Type B pancreatic cell (in vitro differentiated cells): ENCODE measurements around the gene STIM2. TPM values are rescaled to one million over a fixed set of nuclear protein-coding genes. Genes with fewer than 3 reads are reported as not detected.

Experiments
- DNase-seq: peaks from one replicate; pipeline ENCODE4 v3.0.0; 2021; ENCODE audit warnings: mixed read lengths; ENCODE audit not compliant: unreplicated experiment; ENCODE audit errors: extremely low spot score
- H3K27ac Mint-ChIP-seq: 2 replicates; pipeline ENCODE4 v1.8.0; 2021; ENCODE audit warnings: mild to moderate bottlenecking, mixed read lengths
- H3K27me3 Mint-ChIP-seq: 2 replicates; pipeline ENCODE4 v1.8.0; 2021; ENCODE audit warnings: mixed read lengths
- H3K36me3 Mint-ChIP-seq: 2 replicates; pipeline ENCODE4 v1.8.0; 2021; ENCODE audit warnings: mixed read lengths
- H3K4me1 Mint-ChIP-seq: one replicate; pipeline ENCODE4 v1.8.0; 2021; ENCODE audit warnings: mixed read lengths; ENCODE audit not compliant: unreplicated experiment
- H3K4me3 Mint-ChIP-seq: 2 replicates; pipeline ENCODE4 v1.8.0; 2021; ENCODE audit warnings: mild to moderate bottlenecking, mixed read lengths
- H3K9me3 Mint-ChIP-seq: 2 replicates; pipeline ENCODE4 v1.8.0; 2021; ENCODE audit warnings: mixed read lengths
- CTCF ChIP-seq: fragments of 200-600 bp; sonication (generic); conservative IDR thresholded peaks from 2 replicates; pipeline ENCODE4 v1.5.0; 2021; ENCODE audit warnings: antibody characterized with exemption, mild to moderate bottlenecking
- total RNA-seq: library from RNA; stranded (reverse); gene quantifications from 2 replicates; pipeline ENCODE4 v1.2.1, GENCODE V29; 2021; ENCODE audit warnings: low replicate concordance

The STIM2 gene
- total RNA-seq, 1 donor from 2014 or later, result 36.2 TPM

GRCh38 chr4:26896636-26897035 is 36.0 kb downstream of the STIM2 start:
- H3K4me1 Mint-ChIP-seq, result peaks cover 8% of the 10 kb centered on the region
- TF ChIP-seq CTCF, result no peak
- H3K27ac Mint-ChIP-seq, result no peak overlapping the region
- H3K27me3 Mint-ChIP-seq, result no peaks in the 10 kb centered on the region
- peaks cover 4% of the 10 kb centered on the region for H3K36me3 Mint-ChIP-seq
- no peaks in the 10 kb centered on the region for H3K9me3 Mint-ChIP-seq
- no peak for DNase-seq
- H3K4me3 Mint-ChIP-seq, result no peak overlapping the region

GRCh38 chr4:26899991-26900390 is 39.4 kb downstream of the STIM2 start:
- no peak overlapping the region for H3K4me3 Mint-ChIP-seq
- H3K36me3 Mint-ChIP-seq, result peaks cover 4% of the 10 kb centered on the region
- H3K27me3 Mint-ChIP-seq, result no peaks in the 10 kb centered on the region
- H3K4me1 Mint-ChIP-seq, result peaks cover 17% of the 10 kb centered on the region
- no peak for TF ChIP-seq CTCF
- H3K9me3 Mint-ChIP-seq, result no peaks in the 10 kb centered on the region
- H3K27ac Mint-ChIP-seq, result no peak overlapping the region
- no peak for DNase-seq

DNA sequence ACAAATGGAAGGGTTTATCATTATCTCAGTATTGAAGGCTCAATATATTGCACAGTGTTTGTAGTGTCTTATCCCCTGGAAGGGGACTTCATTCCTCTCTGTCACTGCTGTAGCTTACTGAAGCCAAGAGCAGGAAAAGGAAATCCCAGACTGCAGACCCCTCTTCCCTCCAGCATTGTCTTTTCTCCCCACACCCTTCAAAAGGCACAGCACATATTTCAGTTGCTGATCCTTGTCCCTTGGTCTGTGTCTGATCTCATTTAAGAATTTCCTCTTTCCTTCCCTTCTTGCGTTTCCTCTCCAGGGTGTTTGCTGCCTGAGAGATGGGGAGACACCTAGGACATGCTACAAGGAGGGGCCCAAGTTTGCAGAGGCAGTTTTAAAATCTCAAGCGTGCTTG is 40.1 kb downstream of the STIM2 start:
- no peak for DNase-seq
- H3K9me3 Mint-ChIP-seq, result no peaks in the 10 kb centered on the region
- H3K27ac Mint-ChIP-seq, result no peak overlapping the region
- no peak overlapping the region for H3K4me3 Mint-ChIP-seq
- peaks cover 22% of the 10 kb centered on the region for H3K4me1 Mint-ChIP-seq
- no peak for TF ChIP-seq CTCF
- peaks cover 4% of the 10 kb centered on the region for H3K36me3 Mint-ChIP-seq
- no peaks in the 10 kb centered on the region for H3K27me3 Mint-ChIP-seq

GRCh38 chr4:26905172-26905571 is 44.5 kb downstream of the STIM2 start:
- DNase-seq, result no peak
- no peak for TF ChIP-seq CTCF
- Mint-ChIP-seq H3K27ac (no peak overlapping the region), H3K4me1 (peaks cover 18% of the 10 kb centered on the region), H3K36me3 (peaks cover 4% of the 10 kb centered on the region), H3K9me3 (no peaks in the 10 kb centered on the region), H3K27me3 (no peaks in the 10 kb centered on the region), H3K4me3 (no peak overlapping the region)

GRCh38 chr4:26907731-26908599 is 47.3 kb downstream of the STIM2 start:
- Mint-ChIP-seq H3K27ac (no peak overlapping the region), H3K4me1 (peaks cover 14% of the 10 kb centered on the region), H3K9me3 (no peaks in the 10 kb centered on the region), H3K27me3 (no peaks in the 10 kb centered on the region), H3K4me3 (no peak overlapping the region), H3K36me3 (no peaks in the 10 kb centered on the region)
- TF ChIP-seq CTCF, result no peak
- no peak for DNase-seq
